HepG2 (cell line): ENCODE results near the gene PDE9A. TPM values are rescaled to one million over a fixed set of nuclear protein-coding genes. Genes with fewer than 3 reads are reported as not detected.

Experiments used
- ATAC-seq: fragments of 200-7000 bp; cut with Tn5 transposase; 3 replicates; pipeline ENCODE4 v1.9.1; 2020; ENCODE audit warnings: mild to moderate bottlenecking, moderate library complexity
- BruUV-seq: library from RNA; stranded (reverse); fragments of 400-500 nt; replicated peaks from 2 replicates; lab custom pipeline; 2021; lab: Mats Ljungman, UMichigan
- CTCF ChIA-PET: fragments of 300-600 bp; formaldehyde crosslinking; extraction: SDS; loops from one replicate; lab custom pipeline; 2021; ENCODE audit warnings: low total read pairs, inconsistent platforms, low intra/inter-chr PET ratio; lab: Yijun Ruan, JAX
- POLR2A ChIA-PET: fragments of 350-600 bp; sonication (Branson Sonifier 250); formaldehyde crosslinking; loops from one replicate; lab custom pipeline; 2020; ENCODE audit warnings: antibody characterized with exemption, inconsistent platforms; lab: Yijun Ruan, JAX
- DNase-seq: peaks from one replicate; pipeline ENCODE4 v3.0.0-alpha.2; 2015; ENCODE audit warnings: low spot score
- FAIRE-seq: peaks from 3 replicates; lab custom pipeline; 2011; peaks lifted over from hg19 to GRCh38; lab: Jason Lieb, UNC
- H2AFZ ChIP-seq: one replicate; pipeline ENCODE4 v1.6.1; 2011; ENCODE audit warnings: low read length, inconsistent platforms
- H3K27ac ChIP-seq: fragments of 300-600 bp; 3 replicates; pipeline ENCODE4 v1.8.0; 2011; ENCODE audit warnings: mixed run types, mild to moderate bottlenecking, mixed read lengths, low read length, inconsistent platforms; ENCODE audit not compliant: insufficient read depth; ENCODE audit errors: extremely low read length
- H3K27me3 ChIP-seq, 2 experiments: fragments of 200-600 bp in 1 of 2; 2 replicates in 1 of 2; 3 replicates in 1 of 2; pipeline versions ENCODE4 v1.6.0 to v1.8.0; 2011; ENCODE audit warnings: low read length in 2 of 2, mild to moderate bottlenecking in 2 of 2, moderate library complexity in 2 of 2, inconsistent platforms in 1 of 2; ENCODE audit not compliant: insufficient read depth in 2 of 2, control insufficient read depth in 1 of 2
- H3K36me3 ChIP-seq, 2 experiments: fragments of 200-600 bp in 1 of 2; replicated peaks in 1 of 2; 2 replicates in 1 of 2; 3 replicates in 1 of 2; pipeline versions ENCODE4 v1.5.1 to v1.8.0; 2011; ENCODE audit warnings: low read length in 2 of 2, inconsistent platforms in 1 of 2; ENCODE audit not compliant: insufficient read depth in 2 of 2, control insufficient read depth in 1 of 2
- H3K4me1 ChIP-seq: 2 replicates; pipeline ENCODE4 v1.5.1; 2012; ENCODE audit warnings: low read length, inconsistent platforms; ENCODE audit not compliant: insufficient read depth
- H3K4me2 ChIP-seq: 2 replicates; pipeline ENCODE4 v1.6.0; 2011; ENCODE audit warnings: low read depth, low read length, inconsistent platforms
- H3K4me3 ChIP-seq, 3 experiments: fragments of 200-600 bp in 1 of 3; sonication (generic), shearing (Covaris generic) in 1 of 3; replicated peaks in 1 of 3; 2 replicates each; pipeline ENCODE4 v1.5.1; 2011 to 2016; ENCODE audit warnings: low read length in 3 of 3, inconsistent platforms in 2 of 3, low read depth in 2 of 3, mild to moderate bottlenecking in 2 of 3, control low read depth in 1 of 3, mixed read lengths in 1 of 3; ENCODE audit not compliant: insufficient read depth in 1 of 3
- H3K79me2 ChIP-seq: one replicate; pipeline ENCODE4 v1.6.1; 2011; ENCODE audit warnings: low read length, inconsistent platforms; ENCODE audit not compliant: insufficient read depth
- H3K9ac ChIP-seq: 2 replicates; pipeline ENCODE4 v1.6.0; 2011; ENCODE audit warnings: mild to moderate bottlenecking, low read depth, low read length, inconsistent platforms; ENCODE audit not compliant: insufficient read depth
- H3K9me3 ChIP-seq: 2 replicates; pipeline ENCODE4 v1.5.1; 2012; ENCODE audit warnings: mild to moderate bottlenecking, low read length
- H4K20me1 ChIP-seq: 2 replicates; pipeline ENCODE4 v1.6.0; 2011; ENCODE audit warnings: inconsistent platforms, mild to moderate bottlenecking, low read length, moderate library complexity; ENCODE audit not compliant: insufficient read depth
- BRD4 ChIP-seq: sonication (generic); formaldehyde crosslinking; IDR thresholded peaks from 2 replicates; pipeline ENCODE4 v1.4.0; 2020; ENCODE audit warnings: missing genetic modification reagents
- ISL2 ChIP-seq: sonication (generic); formaldehyde crosslinking; IDR thresholded peaks from 2 replicates; pipeline ENCODE4 v1.5.0; 2020; ENCODE audit warnings: missing genetic modification reagents
- JUNB ChIP-seq: sonication (generic); formaldehyde crosslinking; IDR thresholded peaks from 2 replicates; pipeline ENCODE4 v1.8.0; 2022; ENCODE audit warnings: missing genetic modification reagents, mild to moderate bottlenecking, borderline replicate concordance
- NFIC ChIP-seq: IDR thresholded peaks from 2 replicates; pipeline ENCODE4 v1.6.1; 2012; ENCODE audit warnings: mild to moderate bottlenecking, low read length, inconsistent platforms
- RFXAP ChIP-seq: sonication (generic); formaldehyde crosslinking; IDR thresholded peaks from 2 replicates; pipeline ENCODE4 v1.4.0; 2020; ENCODE audit warnings: missing genetic modification reagents, borderline replicate concordance
- SIN3B ChIP-seq: fragments of 150-350 bp; IDR thresholded peaks from 2 replicates; pipeline ENCODE4 v1.6.1; 2014; ENCODE audit warnings: low read length
- ZNF674 ChIP-seq: sonication (generic); formaldehyde crosslinking; IDR thresholded peaks from 2 replicates; pipeline ENCODE4 v1.5.0; 2020; ENCODE audit warnings: low read depth, mild to moderate bottlenecking, missing genetic modification reagents
- ZNF713 ChIP-seq: sonication (generic); formaldehyde crosslinking; IDR thresholded peaks from 2 replicates; pipeline ENCODE4 v1.4.0; 2020; ENCODE audit warnings: mild to moderate bottlenecking, missing genetic modification reagents
- WGBS: methylation state at CpG from one replicate; pipeline ENCODE4 v1.1.6; 2017; ENCODE audit warnings: low lambda C conversion rate; 5-methylcytosine and 5-hydroxymethylcytosine counted together
- in situ Hi-C: cut with HindIII; loops from 2 replicates; pipeline ENCODE4 v1.10.0; 2017; ENCODE audit warnings: low pct_unique_long_range_greater_than_20kb; ENCODE audit not compliant: extremely low pct_ligation_motif_present
- intact Hi-C: fragments of 100-400 bp; cut with micrococcal nuclease; formaldehyde crosslinking; loops from one replicate; pipeline ENCODE4 v1.10.0; 2022; ENCODE audit not compliant: unreplicated experiment
- polyA plus RNA-seq, 8 experiments: library from polyadenylated mRNA; depleted of rRNA in 3 of 8; stranded (reverse) in 7 of 8; unstranded in 1 of 8; fragments of >200 nt; fragmentation: Illumina TruSeq in 4 of 8; extraction: Trizol in 4 of 8; gene quantifications; 2 replicates each; pipeline versions ENCODE4 v1.2.1 to v1.2.3, GENCODE V29; 2011 to 2016; ENCODE audit warnings: low read depth in 4 of 8, missing spikeins in 1 of 8, mixed read lengths in 1 of 8; ENCODE audit not compliant: insufficient read depth in 1 of 8
- total RNA-seq, 5 experiments: library from RNA; depleted of rRNA; stranded (reverse); fragments of >200 nt; fragmentation: Illumina TruSeq; extraction: Trizol; gene quantifications; 2 replicates each; pipeline ENCODE4 v1.2.3, GENCODE V29; 2016; ENCODE audit warnings: low read depth in 1 of 5
- TF ChIP-seq, protein P1 (sequence below): sonication (generic); formaldehyde crosslinking; IDR thresholded peaks from 2 replicates; pipeline ENCODE4 v1.5.0; 2020; ENCODE audit warnings: missing genetic modification reagents, mild to moderate bottlenecking, borderline replicate concordance
- TF ChIP-seq, protein P2 (sequence below): sonication (generic); formaldehyde crosslinking; IDR thresholded peaks from 2 replicates; pipeline ENCODE4 v1.5.1; 2020; ENCODE audit warnings: mild to moderate bottlenecking, missing genetic modification reagents, moderate library complexity

PDE9A gene
- total and polyA plus RNA-seq, 2 of the 13 experiments (the other 11 are each of a cell fraction or from before 2014, with no cell fraction given) = 4.6 to 19.7 TPM

DNA sequence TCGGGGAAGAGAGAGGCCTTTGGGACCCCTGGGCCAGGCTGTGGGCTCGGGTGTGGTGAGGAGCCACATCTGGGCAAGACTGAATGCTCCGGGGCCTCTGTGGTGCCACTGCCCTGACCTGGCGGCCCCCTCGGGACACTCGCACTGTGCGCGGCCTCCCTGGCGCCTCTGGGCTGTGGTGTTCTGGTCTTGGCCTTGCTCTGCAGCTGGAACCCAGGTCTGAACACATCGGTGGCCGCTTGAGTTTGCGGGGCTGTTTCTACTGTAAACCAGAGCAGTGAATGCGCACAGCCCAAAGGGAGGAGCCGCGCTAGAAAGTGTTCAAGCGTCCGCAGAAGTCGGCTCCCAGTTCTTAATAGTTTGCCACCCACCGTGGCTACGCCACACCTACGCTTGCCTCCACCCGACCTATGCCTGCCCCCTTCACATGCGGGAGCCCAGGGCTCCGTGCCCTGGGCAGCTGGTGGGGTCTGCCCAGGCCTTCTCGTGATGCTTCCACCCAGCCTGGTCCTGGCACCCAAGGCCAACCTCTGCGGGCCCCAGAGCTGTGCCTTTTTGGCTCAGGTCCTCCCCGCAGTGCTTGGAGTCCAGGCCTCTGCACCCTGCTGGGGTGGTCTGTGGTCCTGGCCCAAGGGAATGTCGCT, 4.4 kb downstream of the PDE9A start:
- Histone ChIP-seq H3K4me2 (no peak overlapping the region), H3K79me2 (peaks cover 11% of the 10 kb centered on the region), H4K20me1 (peaks cover 3% of the 10 kb centered on the region; the same call in 1 of the 2 replicates), H2AFZ (no peak overlapping the region), H3K27me3 (no peaks in the 10 kb centered on the region), H3K4me3 (no peak overlapping the region), H3K9ac (no peak overlapping the region), H3K9me3 (no peaks in the 10 kb centered on the region), H3K4me1 (peaks cover 24% of the 10 kb centered on the region), H3K27ac (no peak overlapping the region), H3K36me3 (peaks cover 5 to 7% of the 10 kb centered on the region in 2 experiments; a peak in 3 of 5 replicates)
- POLR2A ChIA-PET = no interaction called here
- in situ Hi-C loops = loop anchor here (10.0 to 25.0 kb wide), 2 partner anchors 105 to 177 kb away; no protein-coding TSS in a partner anchor
- 92% methylated on average over 13 of the region's 28 CpGs for WGBS
- TF ChIP-seq, protein P1, sequence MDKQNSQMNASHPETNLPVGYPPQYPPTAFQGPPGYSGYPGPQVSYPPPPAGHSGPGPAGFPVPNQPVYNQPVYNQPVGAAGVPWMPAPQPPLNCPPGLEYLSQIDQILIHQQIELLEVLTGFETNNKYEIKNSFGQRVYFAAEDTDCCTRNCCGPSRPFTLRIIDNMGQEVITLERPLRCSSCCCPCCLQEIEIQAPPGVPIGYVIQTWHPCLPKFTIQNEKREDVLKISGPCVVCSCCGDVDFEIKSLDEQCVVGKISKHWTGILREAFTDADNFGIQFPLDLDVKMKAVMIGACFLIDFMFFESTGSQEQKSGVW (CRISPR knock-in tag) = no peak
- TF ChIP-seq RFXAP (no peak), ZNF674 (no peak), ZNF713 (no peak), JUNB (CRISPR knock-in tag) (no peak), BRD4 (no peak), SIN3B (no peak), ISL2 (no peak), NFIC (no peak)
- TF ChIP-seq, protein P2, sequence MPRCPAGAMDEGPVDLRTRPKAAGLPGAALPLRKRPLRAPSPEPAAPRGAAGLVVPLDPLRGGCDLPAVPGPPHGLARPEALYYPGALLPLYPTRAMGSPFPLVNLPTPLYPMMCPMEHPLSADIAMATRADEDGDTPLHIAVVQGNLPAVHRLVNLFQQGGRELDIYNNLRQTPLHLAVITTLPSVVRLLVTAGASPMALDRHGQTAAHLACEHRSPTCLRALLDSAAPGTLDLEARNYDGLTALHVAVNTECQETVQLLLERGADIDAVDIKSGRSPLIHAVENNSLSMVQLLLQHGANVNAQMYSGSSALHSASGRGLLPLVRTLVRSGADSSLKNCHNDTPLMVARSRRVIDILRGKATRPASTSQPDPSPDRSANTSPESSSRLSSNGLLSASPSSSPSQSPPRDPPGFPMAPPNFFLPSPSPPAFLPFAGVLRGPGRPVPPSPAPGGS (CRISPR knock-in tag) = no peak
- CTCF ChIA-PET = no interaction called here
- no TSS peak for BruUV-seq
- DNase-seq (no peak), FAIRE-seq (no peak), ATAC-seq (no peak)
- intact Hi-C loops = no loop called here
